Erythroblast (primary cell): Measurements from ENCODE around the gene ADAM15.

Experiments
- DNase-seq, 2 experiments: peaks; one replicate each; lab custom pipeline; 2025; lab: John Stamatoyannopoulos, UW
- GATA1 ChIP-seq: IDR thresholded peaks from 2 replicates; pipeline ENCODE4 v1.6.1; 2011; ENCODE audit warnings: low read depth, mild to moderate bottlenecking, control low read depth, low read length, moderate library complexity
- POLR2A ChIP-seq: IDR thresholded peaks from 2 replicates; pipeline ENCODE4 v1.6.1; 2011; ENCODE audit warnings: mild to moderate bottlenecking, low read length

The ADAM15 gene

GRCh38 chr1:155050560-155051341 is at the start of gene ADAM15:
Gene ADAM15 (plus strand): TSS chr1:155051316. CDS start chr1:155051387, 71 bp downstream.
- TF ChIP-seq POLR2A (peak; percentile 46), GATA1 (no peak)
- DNase-seq, result peak; percentile 84 to 91

- TF ChIP-seq GATA1 (no peak), POLR2A (no peak)
Observed at GRCh38 chr1:155001425-155001674, 49.8 kb upstream of the ADAM15 start.

GRCh38 chr1:155001675-155002463 is 49.2 kb upstream of the ADAM15 start:
- no peak for TF ChIP-seq GATA1
- TF ChIP-seq POLR2A, result no peak
- peak; percentile 99 for DNase-seq

More at GRCh38 chr1:155001425-155001674, 49.8 kb upstream of the ADAM15 start:
- no peak for DNase-seq

- DNase-seq, result peak; percentile 67 to 75
- peak; percentile 37 for TF ChIP-seq POLR2A
- no peak for TF ChIP-seq GATA1
Observed at GRCh38 chr1:155002464-155003226, 48.5 kb upstream of the ADAM15 start, which contains the start of gene ZBTB7B. Gene ZBTB7B (plus strand): TSS chr1:155002802. CDS start chr1:155014661, 11,859 bp downstream.

- TF ChIP-seq GATA1 (no peak), POLR2A (peak; percentile 30)
- peak; percentile 49 to 67 for DNase-seq
Observed at GRCh38 chr1:155003227-155003765, 47.8 kb upstream of the ADAM15 start.

GRCh38 chr1:155003766-155004351 is 47.3 kb upstream of the ADAM15 start:
- TF ChIP-seq GATA1 (no peak), POLR2A (no peak)
- DNase-seq, result peak; percentile 47 to 67

- peak in 1 of 2 experiments; percentile 65 for DNase-seq
Observed at GRCh38 chr1:155004352-155005075, 46.6 kb upstream of the ADAM15 start.

GRCh38 chr1:155005076-155006011 is 45.8 kb upstream of the ADAM15 start:
- no peak for TF ChIP-seq GATA1
- TF ChIP-seq POLR2A, result peak; percentile 63
- no peak for DNase-seq

More at GRCh38 chr1:155004352-155005075, 46.6 kb upstream of the ADAM15 start:
- TF ChIP-seq POLR2A (no peak), GATA1 (no peak)

- peak; percentile 59 to 70 for DNase-seq
Observed at GRCh38 chr1:155006601-155007101, 44.5 kb upstream of the ADAM15 start.

GRCh38 chr1:155007251-155007828 is 43.8 kb upstream of the ADAM15 start:
- no peak for TF ChIP-seq POLR2A
- TF ChIP-seq GATA1, result no peak
- DNase-seq, result no peak

More at GRCh38 chr1:155006601-155007101, 44.5 kb upstream of the ADAM15 start:
- TF ChIP-seq GATA1 (no peak), POLR2A (no peak)
